NCI-H345 (cell line): ENCODE data around the gene EGLN3.

Experiments used
- DNase-seq: peaks from one replicate; lab custom pipeline; 2025; lab: John Stamatoyannopoulos, UW

EGLN3 gene

DNA sequence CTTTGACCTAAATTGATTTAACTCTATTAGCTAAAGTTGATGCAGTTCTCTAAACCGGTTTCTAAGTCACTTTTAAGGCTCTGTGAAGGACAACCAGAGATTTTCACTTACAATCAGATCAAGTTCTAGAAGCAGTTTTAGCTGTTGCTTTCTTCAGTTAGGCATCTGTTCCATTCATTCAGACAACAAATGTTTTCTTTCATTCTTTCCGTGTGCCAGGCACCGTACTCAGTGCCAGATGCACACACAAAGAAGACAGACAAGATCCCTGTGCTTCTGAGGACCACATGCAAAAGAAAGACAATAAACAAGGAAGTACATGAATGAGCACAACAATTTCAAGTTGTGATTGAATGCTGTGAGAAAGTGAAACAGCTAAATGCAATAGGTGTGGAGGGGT, 11.1 kb upstream of the EGLN3 start:
- DNase-seq = no peak

DNA sequence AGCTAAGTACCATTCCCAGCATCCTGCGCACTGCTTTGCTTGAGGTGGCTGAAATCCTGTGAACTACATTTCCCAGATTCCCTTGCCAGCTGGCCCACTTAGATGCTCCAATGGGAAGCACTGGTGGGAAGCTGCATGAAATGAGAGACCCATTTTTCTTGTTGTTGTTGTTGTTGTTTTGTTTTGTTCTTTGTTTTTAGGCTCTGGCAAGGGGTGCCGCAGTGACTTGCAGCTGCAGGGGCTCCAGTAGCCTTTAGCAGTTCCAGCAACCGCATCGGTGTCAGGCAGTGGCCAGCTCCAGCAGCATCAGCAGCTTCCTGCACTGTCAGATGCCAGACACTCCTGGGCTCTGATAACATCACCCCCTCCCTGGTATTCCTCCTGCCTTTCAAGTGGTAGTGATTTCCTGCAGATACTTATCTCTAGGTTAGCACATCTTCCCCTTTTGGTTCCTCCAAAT, 8.8 kb upstream of the EGLN3 start:
- no peak for DNase-seq

DNA sequence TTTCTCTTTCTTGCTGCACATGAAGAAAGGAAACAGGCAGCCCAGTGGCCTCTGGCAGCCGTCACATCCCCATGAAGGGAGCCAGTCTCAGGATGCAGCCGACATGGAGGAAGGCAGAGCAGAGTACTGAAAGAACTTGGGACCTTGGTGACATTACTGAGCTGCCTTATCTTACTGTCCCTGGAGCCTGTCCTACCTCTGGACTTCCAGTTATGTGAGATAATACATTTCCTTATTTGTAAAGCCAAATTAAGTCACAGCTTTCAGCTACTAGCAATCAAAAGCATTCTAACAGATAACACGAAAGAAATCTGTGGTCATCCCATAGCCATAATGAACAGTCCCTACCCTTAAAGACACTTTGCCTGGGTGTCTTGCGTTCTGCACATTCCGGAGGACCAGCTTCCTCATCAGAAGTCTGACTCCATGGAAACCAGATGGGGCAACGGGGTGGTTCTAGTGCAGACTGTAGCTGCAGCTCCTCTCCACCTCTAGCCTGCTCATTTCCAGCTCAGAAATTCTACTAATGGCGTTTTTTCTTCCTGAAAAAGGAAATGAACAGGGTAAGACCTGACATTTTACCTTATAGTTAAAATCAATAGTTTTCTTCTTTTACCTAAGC, 7.8 kb upstream of the EGLN3 start:
- DNase-seq = no peak

DNA sequence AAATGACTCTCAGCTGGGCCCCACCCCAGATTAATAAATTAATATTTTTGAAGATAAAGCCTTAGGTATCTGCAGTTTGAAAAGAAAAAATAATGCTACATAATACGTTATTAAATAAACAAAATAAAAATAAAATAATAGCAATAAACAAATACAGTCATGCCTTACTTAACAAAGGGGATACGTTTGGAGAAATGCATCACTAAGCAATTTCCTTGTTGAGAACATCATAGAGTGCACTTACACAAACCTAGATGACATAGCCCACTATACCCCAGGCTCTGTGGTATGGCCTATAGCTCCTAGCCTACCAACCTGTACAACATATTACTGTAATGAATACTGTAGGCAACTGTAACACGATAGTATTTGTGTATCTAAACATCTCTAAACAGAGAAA, 7.1 kb upstream of the EGLN3 start:
- no peak for DNase-seq

DNA sequence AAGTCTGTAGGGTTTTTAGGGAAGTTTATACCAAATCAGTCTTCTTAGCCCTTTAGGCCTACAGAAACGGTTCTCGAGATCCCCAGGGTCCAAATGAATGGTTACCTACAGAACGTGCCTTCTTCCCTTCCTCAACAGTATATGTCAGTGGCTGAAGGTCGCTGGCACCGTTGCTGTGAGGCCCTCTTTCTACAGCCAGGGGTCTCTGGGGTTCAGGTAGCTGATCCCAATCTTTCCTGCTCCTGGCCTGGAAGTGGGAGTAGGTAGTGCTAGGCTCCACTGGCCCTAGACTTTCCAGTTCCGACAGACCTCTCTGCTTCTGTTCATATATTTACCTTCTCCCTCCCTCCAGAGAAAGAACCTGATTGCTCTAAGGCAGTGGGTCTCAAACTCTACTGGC, 6.4 kb upstream of the EGLN3 start:
- DNase-seq = no peak

DNA sequence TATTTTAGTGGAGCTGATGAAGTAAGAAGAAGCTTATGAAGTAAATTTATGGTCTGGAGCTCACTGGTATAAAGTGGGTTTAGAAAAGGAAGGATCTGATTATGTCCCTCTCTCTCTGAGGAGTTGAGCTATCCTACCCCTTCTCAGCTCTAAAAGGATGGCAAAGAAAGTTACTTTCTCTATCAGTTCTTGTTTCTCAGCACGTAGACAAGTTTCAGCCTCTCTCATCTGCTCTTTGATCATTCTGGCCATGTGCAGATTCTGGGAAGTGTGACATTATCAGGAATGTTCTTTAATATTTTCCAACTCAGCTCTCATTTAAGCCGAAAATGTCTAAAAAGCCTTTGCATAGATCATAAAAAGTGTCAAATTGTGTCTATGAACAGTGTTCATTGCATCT, 5.8 kb upstream of the EGLN3 start:
- DNase-seq = no peak

DNA sequence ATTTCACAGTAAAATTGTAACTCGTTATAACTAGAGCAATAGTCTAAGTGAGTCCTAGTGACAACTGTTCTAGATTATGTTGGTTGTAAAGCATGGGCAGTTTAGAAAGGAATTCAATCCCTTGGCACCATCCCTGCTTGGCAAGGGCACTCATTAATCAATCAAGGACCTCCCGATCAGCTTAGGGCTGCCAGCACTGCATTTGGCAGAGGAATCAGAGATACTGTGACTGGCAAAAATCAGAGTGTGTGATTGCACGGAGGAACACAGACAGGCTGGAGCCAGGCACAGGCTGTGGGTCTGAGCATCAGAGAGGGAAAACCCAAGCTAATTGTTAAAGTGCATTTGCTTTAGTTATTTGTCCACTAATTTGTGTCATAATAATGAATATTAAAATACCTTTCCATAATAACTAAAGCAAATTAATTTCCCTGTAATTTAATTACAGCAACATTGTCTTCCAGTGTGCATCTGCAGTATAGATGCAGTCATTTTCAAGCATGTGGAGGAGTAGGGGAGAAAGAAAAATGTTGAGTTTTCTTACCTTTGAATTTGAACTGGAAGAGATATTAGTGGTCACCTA, 3.2 kb upstream of the EGLN3 start:
- no peak for DNase-seq

DNA sequence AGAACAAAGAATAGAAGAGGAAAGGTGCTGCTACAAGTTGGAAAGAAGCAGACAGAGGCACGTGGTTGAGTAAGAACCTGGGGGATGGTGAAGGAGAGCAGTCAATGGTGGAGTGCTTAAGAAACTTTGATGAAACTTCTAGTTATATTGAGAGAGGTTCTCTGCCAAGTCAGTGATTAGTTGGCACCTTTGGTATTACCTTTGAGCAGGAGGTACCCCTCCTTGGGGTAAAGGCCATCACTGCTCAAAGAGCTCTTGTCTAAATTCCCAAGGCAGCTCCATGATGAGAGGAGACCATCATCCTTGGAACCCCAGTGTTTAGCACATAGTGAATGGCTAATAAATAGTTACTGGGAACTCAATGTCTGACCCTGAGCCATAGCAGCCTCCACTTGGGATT, 1.7 kb upstream of the EGLN3 start:
- DNase-seq = no peak

DNA sequence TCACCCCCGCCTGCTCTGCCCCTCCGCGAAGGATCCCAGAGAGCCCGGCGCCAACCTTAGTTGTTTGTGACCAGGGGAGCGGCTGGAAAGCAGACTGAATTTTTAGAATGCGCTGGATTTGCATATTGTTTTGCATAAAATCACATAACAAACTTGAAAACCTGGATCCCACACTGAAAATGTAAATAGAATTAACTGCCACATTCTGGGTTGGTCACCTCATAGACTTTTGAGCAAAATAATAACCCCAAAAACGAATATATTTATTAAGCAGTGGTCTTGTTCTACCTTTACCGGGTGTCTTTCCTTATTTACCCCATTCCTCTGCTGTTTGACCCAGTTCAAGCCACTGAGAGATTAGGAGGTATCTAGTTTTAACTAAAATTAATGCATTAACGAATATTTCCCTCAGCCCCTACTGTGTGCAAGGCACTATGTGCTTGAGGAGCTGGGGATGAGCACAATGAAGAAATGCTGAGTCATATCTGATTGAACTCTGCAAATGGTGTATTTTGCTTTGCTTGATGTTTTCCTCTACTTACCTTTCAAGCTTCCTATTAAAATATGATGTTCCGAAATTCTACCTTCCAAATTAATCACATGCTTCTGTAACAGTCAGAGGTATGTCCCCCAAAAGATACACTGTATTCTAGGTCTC, 438 bp upstream of the EGLN3 start:
- DNase-seq = no peak

DNA sequence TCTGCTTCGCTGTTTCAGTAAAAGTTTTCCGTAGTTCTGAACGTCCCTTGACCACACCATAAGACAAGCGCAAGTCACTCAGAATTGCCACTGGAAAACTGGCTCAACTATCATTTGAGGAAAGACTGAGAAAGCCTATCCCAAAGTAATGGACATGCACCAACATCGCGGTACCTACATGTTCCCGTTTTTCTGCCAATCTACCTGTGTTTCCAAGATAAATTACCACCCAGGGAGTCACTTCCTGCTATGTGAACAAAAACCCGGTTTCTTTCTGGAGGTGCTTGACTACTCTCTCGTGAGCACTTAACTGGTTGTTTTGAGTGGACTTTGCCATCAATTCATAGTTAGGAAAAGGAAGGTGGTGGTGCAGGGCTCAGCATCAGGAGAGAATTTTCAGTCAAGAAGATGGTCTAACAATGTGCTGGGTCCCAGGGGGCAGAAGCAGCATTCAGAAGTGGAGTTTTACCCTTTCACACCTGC, 1.4 kb downstream of the EGLN3 start:
- DNase-seq = no peak

DNA sequence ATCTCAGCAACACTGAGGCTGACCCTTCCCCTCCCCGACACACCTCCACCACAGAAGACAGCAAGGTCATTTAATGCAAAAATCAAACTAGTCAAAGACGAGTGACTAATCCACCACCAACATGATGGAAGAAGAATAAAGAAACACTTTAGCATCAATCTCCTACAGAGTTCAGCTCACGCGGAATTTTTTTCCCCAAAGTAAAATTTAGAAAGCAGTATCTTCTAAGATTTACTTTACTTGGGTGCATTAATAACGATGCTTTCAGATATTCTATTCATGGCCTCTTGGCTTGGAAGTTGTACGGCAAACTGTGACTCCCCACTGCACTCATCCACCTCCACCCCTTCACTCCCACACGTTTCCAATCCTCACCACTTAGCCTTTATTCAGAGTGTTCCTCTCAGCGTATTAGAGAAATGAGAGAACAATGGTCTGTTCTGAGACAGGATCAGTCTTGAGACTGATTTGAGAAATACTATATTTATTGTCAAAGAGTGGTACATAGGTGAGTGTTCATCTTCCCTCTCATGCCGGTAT, 1.9 kb downstream of the EGLN3 start:
- peak; percentile 29 for DNase-seq

DNA sequence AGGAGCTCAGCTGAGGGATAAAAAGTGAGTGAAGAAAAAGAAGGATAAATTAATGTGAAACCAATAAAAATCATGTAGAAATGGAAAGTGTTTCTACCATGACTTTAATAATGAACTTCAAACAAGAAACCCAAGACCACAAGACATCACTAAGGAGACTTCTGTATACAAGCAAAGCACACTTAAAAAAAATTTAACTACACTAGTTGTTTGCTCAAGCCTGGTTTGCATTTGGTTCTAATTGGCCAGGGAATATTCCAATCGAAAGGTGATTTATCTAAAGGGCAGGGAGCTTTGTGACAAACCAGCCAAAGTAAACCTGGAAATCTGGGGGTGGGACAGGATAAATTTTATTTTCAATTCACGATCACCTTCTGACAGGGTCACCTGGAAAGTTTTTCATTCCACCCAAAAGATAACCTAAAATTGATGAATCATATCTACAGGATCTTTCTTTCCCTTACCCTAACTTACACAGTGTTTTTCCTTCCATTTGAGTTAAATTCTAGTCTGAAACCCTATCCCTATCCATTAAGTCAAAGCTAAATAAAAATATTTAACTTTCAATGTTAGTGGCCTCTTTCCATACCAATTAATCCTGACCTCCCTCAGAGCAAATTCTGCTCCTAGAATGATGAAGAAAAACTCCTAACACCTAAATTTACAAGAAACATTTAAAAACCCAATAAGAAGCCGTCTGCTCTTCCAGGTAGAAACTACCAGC, 2.6 kb downstream of the EGLN3 start:
- DNase-seq = no peak

DNA sequence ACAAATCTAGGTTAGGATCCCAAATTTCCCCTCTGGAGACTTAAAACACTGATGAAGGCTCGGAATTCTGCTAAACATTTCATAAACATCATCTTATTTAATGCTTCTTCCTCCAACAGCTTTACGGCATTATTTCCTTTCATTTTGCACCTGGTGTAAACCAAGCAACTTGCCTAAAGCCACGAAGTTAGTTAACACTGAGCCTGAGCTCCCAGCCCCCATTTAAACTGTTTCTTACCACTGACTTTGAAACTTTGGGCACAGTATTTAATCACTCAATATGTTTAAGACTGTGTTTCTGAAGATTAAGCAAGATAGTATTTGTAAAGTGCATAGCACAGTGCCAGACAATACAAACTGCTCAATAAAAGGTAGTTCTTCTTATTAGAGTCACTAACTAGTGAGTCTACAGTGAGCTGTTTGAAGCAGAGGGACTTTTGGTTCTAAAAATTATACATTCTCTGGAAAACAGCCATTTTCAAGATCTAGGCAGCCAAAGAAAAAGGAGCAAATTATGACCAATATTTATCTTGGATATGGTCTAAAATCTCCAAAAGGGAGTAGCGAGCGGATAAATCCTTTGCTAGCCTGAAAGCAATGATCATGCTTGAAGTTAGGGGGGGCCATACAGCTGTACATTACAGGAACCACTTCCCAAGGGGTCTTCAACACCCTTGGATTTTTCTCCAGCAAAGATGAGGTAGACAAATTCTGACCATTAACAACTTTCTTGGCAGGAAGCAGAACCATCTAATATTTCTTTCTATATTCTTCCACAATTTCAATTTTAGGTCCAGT, 4.0 kb downstream of the EGLN3 start:
- no peak for DNase-seq

DNA sequence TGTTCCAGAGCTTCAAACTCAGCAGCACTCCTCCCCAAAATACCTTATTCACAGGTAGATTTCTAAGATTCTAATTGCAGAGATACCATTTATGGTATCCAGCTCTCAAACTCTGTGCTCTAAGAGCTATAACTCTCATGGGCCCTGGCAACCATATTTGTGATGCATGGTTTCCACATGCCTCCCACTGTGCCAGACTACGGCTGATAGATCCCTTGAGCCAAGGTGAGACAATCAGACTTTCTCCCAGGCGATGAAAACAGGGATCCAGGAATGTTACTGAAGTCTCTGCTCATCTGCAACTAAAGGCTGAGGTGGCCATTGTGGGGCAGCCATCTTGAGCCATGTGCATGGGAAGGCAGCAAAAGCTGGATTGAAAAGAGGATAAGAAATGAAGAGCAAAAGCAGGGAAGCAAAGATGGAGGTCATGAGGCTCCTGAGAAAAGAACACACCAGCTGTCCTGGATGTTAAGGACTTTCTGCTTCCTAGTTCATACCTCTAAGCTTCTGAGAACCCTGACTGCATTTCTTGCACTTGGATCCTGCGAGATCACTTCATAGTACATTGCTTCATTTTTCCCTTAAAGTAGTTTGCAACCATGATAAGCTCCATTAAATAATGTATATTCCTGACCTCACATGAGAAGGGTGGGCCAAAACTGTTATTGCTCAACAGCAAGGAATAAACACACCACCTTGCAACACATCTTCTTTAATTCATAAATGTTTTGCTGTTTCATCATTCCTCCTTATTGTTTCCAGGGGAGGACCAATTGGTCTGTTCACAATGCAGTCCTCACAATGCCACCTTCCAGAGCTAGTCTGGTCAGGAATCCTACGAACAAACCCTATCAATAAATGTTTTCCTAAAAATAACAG, 5.4 kb downstream of the EGLN3 start:
- no peak for DNase-seq

DNA sequence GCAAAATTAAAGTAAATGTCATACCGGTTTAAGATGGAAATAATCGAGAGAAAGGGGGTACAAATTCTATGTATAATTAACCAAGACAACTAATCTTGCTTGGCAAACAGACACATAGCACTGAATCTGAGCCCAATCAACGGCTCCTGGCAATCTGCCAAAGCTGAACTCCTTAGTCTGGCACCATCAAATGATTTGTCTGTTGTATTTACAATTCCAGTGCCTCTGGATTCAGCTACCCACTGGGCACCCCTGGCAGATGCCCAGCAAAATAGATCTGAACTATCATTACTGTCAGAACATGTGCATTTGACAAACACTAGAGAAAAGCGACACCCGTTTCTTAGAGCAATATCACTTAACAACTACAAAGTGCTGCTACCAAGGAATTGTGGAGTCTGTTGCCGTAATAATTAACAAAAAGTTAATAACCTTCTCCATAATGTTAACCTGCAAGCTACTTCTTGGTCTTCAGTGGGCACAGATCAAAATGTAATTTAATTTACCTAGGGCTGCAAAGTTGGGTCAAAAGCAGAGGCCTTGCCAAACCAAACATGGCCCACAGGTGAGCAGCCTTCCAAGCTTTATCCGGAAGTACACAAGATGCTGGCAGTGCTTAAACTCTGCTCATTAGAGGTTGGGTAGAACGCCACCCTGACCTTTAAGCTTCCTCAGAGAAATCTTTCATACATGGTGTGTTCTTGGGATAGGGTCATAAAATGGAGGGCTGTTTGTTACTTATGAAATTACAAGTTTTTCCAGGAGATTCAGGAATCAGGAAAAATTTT, 7.6 kb downstream of the EGLN3 start:
- DNase-seq = peak; percentile 97

DNA sequence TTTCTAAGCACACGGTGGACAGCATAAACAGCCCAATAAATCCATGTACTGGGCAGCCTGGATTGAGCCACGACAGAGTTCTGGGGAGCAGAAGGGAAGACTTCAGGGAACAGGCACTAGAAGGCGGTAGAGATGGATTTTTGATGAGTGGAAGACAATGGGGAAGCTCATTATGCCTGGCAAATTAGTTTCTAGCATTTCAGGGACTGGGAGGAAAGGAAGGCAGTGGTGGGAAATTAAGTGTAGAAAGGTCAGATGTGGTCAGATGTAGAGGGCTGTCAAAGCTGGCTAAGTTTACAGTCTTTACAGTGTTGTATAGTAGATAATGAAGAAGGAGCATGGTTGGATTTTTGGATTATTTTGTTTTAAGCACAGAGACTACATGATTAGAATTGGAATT, 9.2 kb downstream of the EGLN3 start:
- DNase-seq = no peak

DNA sequence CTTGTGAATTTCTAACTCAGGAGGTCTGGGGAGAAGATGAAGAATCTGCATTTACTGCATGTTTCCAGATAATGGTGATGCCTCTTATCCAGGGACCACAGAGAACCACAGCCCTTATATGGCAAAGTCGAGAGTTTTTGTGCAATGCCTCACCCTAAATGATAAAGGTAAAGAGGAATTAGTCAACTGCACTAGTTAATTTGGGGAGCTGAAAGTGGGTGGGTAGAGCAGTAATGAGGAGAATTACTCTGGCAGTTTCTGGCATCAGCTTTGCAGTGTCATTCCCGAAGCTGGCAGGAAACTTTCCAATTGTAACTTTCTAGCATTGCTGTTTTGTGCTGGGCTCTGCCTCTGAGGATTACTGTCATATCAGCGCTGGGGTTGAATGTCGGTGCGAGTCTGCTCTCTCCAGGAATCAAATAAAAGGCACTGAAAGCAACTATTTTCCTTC, 10.3 kb downstream of the EGLN3 start:
- no peak for DNase-seq

DNA sequence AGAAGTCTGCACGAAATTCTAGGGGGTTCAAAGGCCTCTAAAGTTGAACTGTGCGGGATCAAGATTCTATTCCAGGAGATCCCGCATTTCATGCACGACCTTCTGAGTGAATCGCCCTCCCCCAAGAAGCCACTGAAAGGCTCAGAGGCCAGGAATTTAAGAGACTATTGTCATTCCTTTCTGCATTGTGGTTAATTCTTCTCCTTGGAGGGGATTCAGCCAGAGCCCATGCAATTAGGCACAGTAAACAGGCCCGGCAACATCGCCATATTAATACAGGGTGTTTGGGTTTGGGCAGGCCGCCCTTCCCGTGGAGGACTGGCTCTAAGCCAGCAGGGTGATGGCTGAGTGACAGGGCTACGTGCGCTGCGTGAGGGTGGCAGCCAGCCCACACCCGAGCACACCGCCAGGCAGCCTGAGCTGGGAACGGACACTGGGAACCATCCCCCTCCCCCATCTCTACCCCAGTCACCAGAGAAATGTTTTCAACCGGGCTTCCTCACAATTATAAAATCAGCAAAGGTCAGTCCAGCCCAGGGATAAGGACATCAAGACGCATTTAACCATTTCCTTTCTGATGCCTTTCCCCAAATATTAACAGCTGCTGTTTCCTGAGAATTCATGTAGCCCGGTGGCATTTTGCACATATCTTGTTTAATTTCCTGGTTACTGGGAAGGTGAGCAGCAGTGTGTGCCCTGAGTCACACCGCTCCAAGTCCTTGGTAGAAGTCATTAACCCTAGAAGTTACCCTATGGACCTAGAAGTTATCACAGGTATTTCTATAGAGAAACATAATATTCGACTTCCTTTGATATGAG, 12.5 kb downstream of the EGLN3 start:
- DNase-seq = peak; percentile 87

DNA sequence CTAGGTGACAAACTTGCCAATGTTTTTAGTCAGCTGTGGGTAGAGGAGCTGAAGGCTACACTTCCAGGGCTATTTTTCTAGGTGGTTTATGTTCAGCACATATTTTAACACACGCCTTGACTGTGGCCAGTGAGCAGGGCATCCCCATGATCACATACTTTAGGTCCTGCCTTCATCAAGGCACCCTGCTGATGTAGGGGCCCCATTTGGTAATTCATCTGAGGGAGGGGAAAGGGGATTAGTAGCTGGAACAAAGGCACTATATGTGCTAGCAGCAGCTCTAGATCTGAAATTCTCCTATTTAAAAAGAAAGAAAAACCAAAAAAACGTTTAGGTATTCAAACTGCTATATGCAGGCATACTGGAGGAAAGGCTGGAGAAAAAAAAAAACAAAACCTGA, 14.5 kb downstream of the EGLN3 start:
- no peak for DNase-seq
